HEK293 (cell line): Measurements from ENCODE around the gene LENEP.

Experiments used
- CTCF ChIA-PET: fragments of 350-600 bp; formaldehyde crosslinking; extraction: SDS; loops from one replicate; lab custom pipeline; 2021; ENCODE audit warnings: antibody characterized with exemption; lab: Yijun Ruan, JAX
- POLR2A ChIA-PET: fragments of 300-600 bp; formaldehyde crosslinking; extraction: SDS; loops from one replicate; lab custom pipeline; 2020; ENCODE audit warnings: antibody characterized with exemption, inconsistent platforms; lab: Yijun Ruan, JAX
- H3K27ac ChIP-seq: fragments of 200-500 bp; sonication (Bioruptor generic); 2 replicates; pipeline ENCODE4 v1.5.1; 2014; ENCODE audit warnings: low read depth, low read length, control low read depth, inconsistent platforms; ENCODE audit errors: extremely low read depth
- H3K36me3 ChIP-seq, 2 experiments: fragments of 200-500 bp in 1 of 2; sonication (Bioruptor generic) in 1 of 2; 1 replicate in 1 of 2; 2 replicates in 1 of 2; pipeline ENCODE4 v1.5.1; 2014 to 2017; ENCODE audit warnings: inconsistent platforms in 2 of 2, low read length in 2 of 2; ENCODE audit not compliant: control insufficient read depth in 2 of 2, insufficient read depth in 1 of 2
- H3K4me1 ChIP-seq: fragments of 200-500 bp; sonication (Bioruptor generic); 2 replicates; pipeline ENCODE4 v1.5.1; 2014; ENCODE audit warnings: mild to moderate bottlenecking, low read length, inconsistent platforms; ENCODE audit not compliant: control insufficient read depth, insufficient read depth
- H3K4me3 ChIP-seq: 2 replicates; pipeline ENCODE4 v1.5.1; 2011; ENCODE audit warnings: low read depth, mild to moderate bottlenecking, control low read depth, low read length, moderate library complexity
- H3K9me3 ChIP-seq: fragments of 200-500 bp; sonication (Bioruptor generic); 2 replicates; pipeline ENCODE4 v1.5.1; 2014; ENCODE audit warnings: low read depth, low read length, inconsistent platforms; ENCODE audit not compliant: control insufficient read depth, insufficient read depth
- AEBP2 ChIP-seq: fragments of 450-650 bp; formaldehyde crosslinking; IDR thresholded peaks from 2 replicates; pipeline ENCODE4 v1.5.1; 2016; ENCODE audit warnings: missing biosample characterization, missing genetic modification characterization, borderline replicate concordance
- INSM2 ChIP-seq: fragments of 450-650 bp; formaldehyde crosslinking; IDR thresholded peaks from 2 replicates; pipeline ENCODE4 v1.5.1; 2016; ENCODE audit warnings: missing biosample characterization, missing genetic modification characterization
- KLF10 ChIP-seq: fragments of 450-650 bp; IDR thresholded peaks from 2 replicates; pipeline ENCODE4 v1.5.1; 2018; ENCODE audit warnings: missing biosample characterization, mild to moderate bottlenecking, missing genetic modification characterization
- ZBTB11 ChIP-seq: fragments of 450-650 bp; formaldehyde crosslinking; conservative IDR thresholded peaks from 2 replicates; pipeline ENCODE4 v1.5.1; 2016; ENCODE audit warnings: low read depth, missing biosample characterization, missing genetic modification characterization
- ZNF18 ChIP-seq: fragments of 450-650 bp; formaldehyde crosslinking; IDR thresholded peaks from 2 replicates; pipeline ENCODE4 v1.5.1; 2016; ENCODE audit warnings: missing biosample characterization, missing genetic modification characterization
- ZNF280C ChIP-seq: fragments of 450-650 bp; formaldehyde crosslinking; IDR thresholded peaks from 2 replicates; pipeline ENCODE4 v1.5.1; 2016; ENCODE audit warnings: missing biosample characterization, missing genetic modification characterization
- ZNF433 ChIP-seq: fragments of 450-650 bp; formaldehyde crosslinking; IDR thresholded peaks from 2 replicates; pipeline ENCODE4 v1.5.1; 2016; ENCODE audit warnings: missing biosample characterization, missing genetic modification characterization, low read depth
- ZNF629 ChIP-seq: fragments of 450-650 bp; formaldehyde crosslinking; IDR thresholded peaks from 2 replicates; pipeline ENCODE4 v1.5.1; 2017; ENCODE audit warnings: missing biosample characterization, missing genetic modification characterization
- ZNF660 ChIP-seq: fragments of 450-650 bp; IDR thresholded peaks from 2 replicates; pipeline ENCODE4 v1.5.1; 2018; ENCODE audit warnings: missing biosample characterization, mild to moderate bottlenecking, missing genetic modification characterization
- ZNF776 ChIP-seq: fragments of 450-650 bp; formaldehyde crosslinking; IDR thresholded peaks from 2 replicates; pipeline ENCODE4 v1.5.0; 2017; ENCODE audit warnings: missing biosample characterization, missing genetic modification characterization, borderline replicate concordance
- ZSCAN23 ChIP-seq: fragments of 450-650 bp; formaldehyde crosslinking; IDR thresholded peaks from 2 replicates; pipeline ENCODE4 v1.5.1; 2016; ENCODE audit warnings: missing biosample characterization, missing genetic modification characterization
- ZSCAN5A ChIP-seq: fragments of 450-650 bp; formaldehyde crosslinking; IDR thresholded peaks from 2 replicates; pipeline ENCODE4 v1.5.1; 2016; ENCODE audit warnings: missing biosample characterization, missing genetic modification characterization

Gene LENEP

GRCh38 chr1:155008015-155008941 is 14.9 kb downstream of the LENEP start (continued):
- no peak for TF ChIP-seq ZSCAN5A
- no peak for TF ChIP-seq ZNF433
- no peak for TF ChIP-seq ZNF776
- TF ChIP-seq KLF10 (tag by site-specific recombination): no peak
- TF ChIP-seq ZNF629 (tag by site-specific recombination): no peak
- no peak for TF ChIP-seq ZBTB11
- TF ChIP-seq AEBP2: no peak
- TF ChIP-seq ZNF18 (tag by site-specific recombination): no peak
- TF ChIP-seq, all 188 proteins: peak for 10

GRCh38 chr1:155009221-155009711 is 15.9 kb downstream of the LENEP start:
- no peak overlapping the region for H3K27ac ChIP-seq
- H3K9me3 ChIP-seq: no peaks in the 10 kb centered on the region
- ChIA-PET CTCF (interaction anchor here (0.5 to 1.1 kb wide), 3 partner anchors 14 to 82 kb away, joined by 3 to 4 read pairs (median 3); no protein-coding TSS in a partner anchor), POLR2A (no interaction called here)
- no peak overlapping the region for H3K4me3 ChIP-seq
- TF ChIP-seq ZSCAN23 (tag by site-specific recombination) (no peak), ZNF660 (no peak), ZNF280C (tag by site-specific recombination) (no peak), INSM2 (tag by site-specific recombination) (no peak)
- H3K4me1 ChIP-seq: peaks cover 14% of the 10 kb centered on the region
- peaks cover 0 to 12% of the 10 kb centered on the region in 2 experiments; a peak in 1 of 3 replicates for H3K36me3 ChIP-seq
